ENCODE measurements around the gene ELMO1.

The ELMO1 gene

DNA sequence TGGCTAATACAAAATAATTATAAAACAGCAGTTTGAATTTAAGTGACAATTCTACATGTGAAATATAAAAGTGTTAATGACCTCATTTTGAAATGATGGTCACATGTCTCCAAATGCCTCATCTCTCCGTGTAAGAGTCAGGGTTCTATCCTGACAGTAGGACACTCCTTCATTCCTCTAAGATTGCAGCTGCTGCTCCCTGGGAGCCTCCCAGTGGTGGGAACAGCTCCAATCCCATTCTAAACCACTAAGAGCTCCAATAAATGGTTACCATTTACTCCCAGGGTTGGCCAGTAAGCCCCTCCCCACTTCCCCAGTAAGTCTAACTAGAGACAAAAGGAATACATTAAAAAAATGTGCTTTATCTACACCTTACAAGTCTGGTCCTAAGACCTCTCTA is 379.8 kb downstream of the ELMO1 start:
- no peak for DNase-seq (ENCODE audit: low read depth, low spot score)
- CTCF ChIA-PET = no interaction called here
- POLR2A ChIA-PET = no interaction called here
- TF ChIP-seq CTCF (IDR thresholded peaks at IDR 0.05; ENCODE audit: insufficient read depth, low read length, missing control alignments) = no peak
- no peak overlapping the region for H3K4me3 ChIP-seq (ENCODE audit: low read depth, low read length)

- no peak for DNase-seq (ENCODE audit: low read depth, low spot score)
- TF ChIP-seq CTCF (IDR thresholded peaks at IDR 0.05; ENCODE audit: insufficient read depth, low read length, missing control alignments) = no peak
- ChIA-PET CTCF (no interaction called here), POLR2A (no interaction called here)
- H3K4me3 ChIP-seq (ENCODE audit: low read depth, low read length) = no peak overlapping the region
Observed at GRCh38 chr7:37068038-37068437, 380.6 kb downstream of the ELMO1 start.

DNA sequence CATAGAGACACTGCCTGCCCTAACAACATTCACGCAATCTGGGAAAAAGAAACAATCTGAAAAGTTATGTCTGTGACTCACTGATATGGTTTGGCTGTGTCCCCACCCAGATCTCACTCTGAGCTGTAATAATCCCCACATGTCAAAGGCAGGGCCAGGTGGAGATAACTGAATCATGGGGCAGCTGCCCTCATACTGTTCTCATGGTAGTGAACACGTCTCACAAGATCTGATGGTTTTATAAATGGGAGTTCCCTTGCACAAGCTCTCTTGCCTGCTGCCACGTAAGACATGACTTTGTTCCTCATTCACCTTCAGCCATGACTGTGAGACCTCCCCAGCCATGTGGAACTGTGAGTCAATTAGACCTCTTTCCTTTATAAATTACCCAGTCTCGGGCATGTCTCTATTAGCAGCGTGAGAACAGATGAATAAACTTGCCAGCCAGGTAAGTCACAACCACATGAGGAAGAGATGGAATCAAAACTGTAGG is 382.8 kb downstream of the ELMO1 start:
- POLR2A ChIA-PET = no interaction called here
- no peak for TF ChIP-seq CTCF (IDR thresholded peaks at IDR 0.05; ENCODE audit: insufficient read depth, low read length, missing control alignments)
- H3K4me3 ChIP-seq (ENCODE audit: low read depth, low read length) = no peak overlapping the region
- no peak for DNase-seq (ENCODE audit: low read depth, low spot score)
- CTCF ChIA-PET = no interaction called here

DNA sequence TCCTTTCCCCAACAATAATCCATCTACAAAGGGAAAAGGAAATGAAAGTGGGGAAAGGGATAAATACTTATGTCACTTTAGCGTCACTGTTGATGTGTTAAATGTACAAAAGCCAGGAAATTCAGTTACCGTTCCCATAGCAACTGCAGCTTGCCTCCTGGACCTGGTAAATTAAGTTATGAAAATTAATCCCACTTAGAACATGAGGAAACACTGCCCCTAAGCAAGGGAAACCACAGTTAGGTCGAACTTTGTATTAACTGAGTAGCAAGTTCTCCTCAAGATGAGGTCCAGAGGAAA is 386.2 kb downstream of the ELMO1 start:
- TF ChIP-seq CTCF (IDR thresholded peaks at IDR 0.05; ENCODE audit: insufficient read depth, low read length, missing control alignments) = no peak
- H3K4me3 ChIP-seq (ENCODE audit: low read depth, low read length) = no peak overlapping the region
- POLR2A ChIA-PET = no interaction called here
- CTCF ChIA-PET = no interaction called here
- no peak for DNase-seq (ENCODE audit: low read depth, low spot score)

DNA sequence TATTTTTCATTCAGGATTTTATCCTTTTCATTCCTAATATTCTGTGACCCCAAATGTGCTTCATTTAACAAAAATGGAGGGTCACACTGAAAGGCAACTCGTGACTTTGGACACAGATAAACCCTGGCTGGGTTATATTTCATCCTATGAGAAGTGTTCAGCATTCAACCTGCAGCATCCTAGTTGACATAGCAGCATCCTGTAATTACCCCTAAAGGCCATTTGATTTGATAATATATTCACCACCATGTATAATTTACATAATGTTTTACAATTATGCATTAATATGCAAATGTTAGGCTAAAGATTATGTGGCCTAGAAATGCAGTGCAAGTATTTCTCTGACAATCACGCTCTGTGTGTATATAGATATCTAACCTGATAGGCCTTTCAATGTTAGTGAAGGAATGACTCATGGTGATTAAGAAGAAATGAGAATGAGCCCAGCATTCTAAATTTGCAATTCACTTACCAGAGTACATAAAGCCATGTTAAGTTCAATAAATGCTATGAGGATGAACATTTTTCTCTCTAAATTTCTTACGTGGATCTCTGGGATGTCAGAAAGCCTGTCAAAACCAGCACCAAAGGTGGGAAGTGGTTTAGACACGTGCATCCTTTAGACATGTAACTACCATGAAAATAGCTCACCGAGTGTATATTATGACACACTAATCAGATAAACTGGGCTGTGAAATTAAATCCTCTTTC is 386.7 kb downstream of the ELMO1 start:
- no peak overlapping the region for H3K4me3 ChIP-seq (ENCODE audit: low read depth, low read length)
- TF ChIP-seq CTCF (IDR thresholded peaks at IDR 0.05; ENCODE audit: insufficient read depth, low read length, missing control alignments) = no peak
- DNase-seq (ENCODE audit: low read depth, low spot score) = no peak
- ChIA-PET CTCF (no interaction called here), POLR2A (no interaction called here)

- no peak for TF ChIP-seq CTCF (IDR thresholded peaks at IDR 0.05; ENCODE audit: insufficient read depth, low read length, missing control alignments)
- H3K4me3 ChIP-seq (ENCODE audit: low read depth, low read length) = no peak overlapping the region
- no peak for DNase-seq (ENCODE audit: low read depth, low spot score)
- POLR2A ChIA-PET = no interaction called here
- CTCF ChIA-PET = interaction anchor here (1.2 kb wide), 1 partner anchor 9 kb away, joined by 3 read pairs; no protein-coding TSS in a partner anchor
Observed at GRCh38 chr7:37056234-37056912, 392.3 kb downstream of the ELMO1 start.
